Activated CD4-positive, alpha-beta T cell treated with anti-CD3 and anti-CD28 coated beads, Interleukin-2, Interleukin-4, amounts not matched to agents 100 ng/mL and 50 ng/mL, durations not matched to agents 16 hours and 8 hours (primary cell): ENCODE measurements around the gene HSPH1.

ENCODE experiments used
- DNase-seq: peaks from one replicate; pipeline ENCODE4 v3.0.0-alpha.2; 2020; ENCODE audit warnings: low spot score

The HSPH1 gene

GRCh38 chr13:31096654-31097302, 64.9 kb downstream of the HSPH1 start:
- no peak for DNase-seq

GRCh38 chr13:31094331-31095015, 67.2 kb downstream of the HSPH1 start:
- no peak for DNase-seq

- no peak for DNase-seq
These were observed 68.4 kb downstream of the HSPH1 start for GRCh38 chr13:31093145-31093885.

- DNase-seq = no peak
These were observed 69.1 kb downstream of the HSPH1 start for GRCh38 chr13:31092646-31093045.

GRCh38 chr13:31090961-31091624, 70.6 kb downstream of the HSPH1 start:
- no peak for DNase-seq

- no peak for DNase-seq
These were observed 71.6 kb downstream of the HSPH1 start for GRCh38 chr13:31090096-31090495.

GRCh38 chr13:31089649-31090048, 72.1 kb downstream of the HSPH1 start:
- no peak for DNase-seq

GRCh38 chr13:31088826-31089420, 72.8 kb downstream of the HSPH1 start:
- no peak for DNase-seq
